Endothelial cell (in vitro differentiated cells): ENCODE results near the gene DOCK6. TPM values are rescaled to one million over a fixed set of nuclear protein-coding genes. Genes with fewer than 3 reads are reported as not detected.
"Not testable (repeated sequence)": the region's sequence is repeated elsewhere in the genome, so short reads cannot be mapped to it uniquely, and the experiment has no call there.

ENCODE experiments used
- DNase-seq: peaks from one replicate; pipeline ENCODE4 v3.0.0; 2021; ENCODE audit warnings: low spot score
- H3K27ac Mint-ChIP-seq: one replicate; pipeline ENCODE4 v1.8.0; 2021; ENCODE audit warnings: mixed read lengths, inconsistent platforms; ENCODE audit not compliant: unreplicated experiment
- H3K27me3 Mint-ChIP-seq: one replicate; pipeline ENCODE4 v1.8.0; 2021; ENCODE audit warnings: mild to moderate bottlenecking, moderate library complexity, mixed read lengths, inconsistent platforms; ENCODE audit not compliant: unreplicated experiment
- H3K36me3 Mint-ChIP-seq: one replicate; pipeline ENCODE4 v1.8.0; 2021; ENCODE audit warnings: mild to moderate bottlenecking, low read depth, mixed read lengths, inconsistent platforms; ENCODE audit not compliant: unreplicated experiment
- H3K4me1 Mint-ChIP-seq: one replicate; pipeline ENCODE4 v1.8.0; 2021; ENCODE audit warnings: mild to moderate bottlenecking, mixed read lengths, inconsistent platforms; ENCODE audit not compliant: unreplicated experiment
- H3K4me3 Mint-ChIP-seq: one replicate; pipeline ENCODE4 v1.8.0; 2021; ENCODE audit warnings: mild to moderate bottlenecking, mixed read lengths, inconsistent platforms; ENCODE audit not compliant: unreplicated experiment
- H3K9me3 Mint-ChIP-seq: one replicate; pipeline ENCODE4 v1.8.0; 2021; ENCODE audit warnings: mixed read lengths, inconsistent platforms; ENCODE audit not compliant: unreplicated experiment
- CTCF ChIP-seq: fragments of 200-600 bp; sonication (generic); IDR thresholded peaks from one replicate; pipeline ENCODE4 v1.5.0; 2021; ENCODE audit warnings: antibody characterized with exemption; ENCODE audit not compliant: unreplicated experiment
- total RNA-seq: library from RNA; stranded (reverse); fragmentation: NEBNext Ultra II Directional; extraction: Animal tissue kit (Norgen Biotek cat#: 25700); gene quantifications from one replicate; pipeline ENCODE4 v1.2.1, GENCODE V29; 2021; ENCODE audit not compliant: unreplicated experiment

Gene DOCK6
- total RNA-seq, 1 donor from 2014 or later = 411 TPM

- H3K27me3 Mint-ChIP-seq = peaks cover 5% of the 10 kb centered on the region
- no peak for TF ChIP-seq CTCF
- H3K9me3 Mint-ChIP-seq = no peaks in the 10 kb centered on the region
- no peak for DNase-seq
- peak overlapping the region; percentile 43 for H3K4me3 Mint-ChIP-seq
- H3K4me1 Mint-ChIP-seq = peaks cover 11% of the 10 kb centered on the region
- peaks cover 38% of the 10 kb centered on the region for H3K36me3 Mint-ChIP-seq
- H3K27ac Mint-ChIP-seq = peak overlapping the region; percentile 30
Observed at GRCh38 chr19:11179716-11180297, 82.5 kb downstream of the DOCK6 start.

- DNase-seq, H3K27ac Mint-ChIP-seq, H3K9me3 Mint-ChIP-seq, H3K27me3 Mint-ChIP-seq, H3K4me3 Mint-ChIP-seq: not testable (repeated sequence)
- Mint-ChIP-seq H3K4me1 (peaks cover 11% of the 10 kb centered on the region), H3K36me3 (peaks cover 38% of the 10 kb centered on the region)
Observed at GRCh38 chr19:11179145-11179465, 83.2 kb downstream of the DOCK6 start.

GRCh38 chr19:11177592-11177991, 84.7 kb downstream of the DOCK6 start:
- no peak for DNase-seq
- H3K36me3 Mint-ChIP-seq = peaks cover 37% of the 10 kb centered on the region
- TF ChIP-seq CTCF = no peak
- H3K4me3 Mint-ChIP-seq = peak overlapping the region; percentile 40
- no peak overlapping the region for H3K27ac Mint-ChIP-seq
- peaks cover 4% of the 10 kb centered on the region for H3K27me3 Mint-ChIP-seq
- H3K9me3 Mint-ChIP-seq = no peaks in the 10 kb centered on the region
- H3K4me1 Mint-ChIP-seq = peaks cover 11% of the 10 kb centered on the region

- no peaks in the 10 kb centered on the region for H3K9me3 Mint-ChIP-seq
- H3K27ac Mint-ChIP-seq = no peak overlapping the region
- no peak for DNase-seq
- H3K4me3 Mint-ChIP-seq = peak overlapping the region; percentile 49
- H3K4me1 Mint-ChIP-seq = peaks cover 11% of the 10 kb centered on the region
- H3K27me3 Mint-ChIP-seq = peaks cover 5% of the 10 kb centered on the region
- peaks cover 41% of the 10 kb centered on the region for H3K36me3 Mint-ChIP-seq
- TF ChIP-seq CTCF = no peak
Observed at GRCh38 chr19:11176466-11177193, 85.7 kb downstream of the DOCK6 start.

- DNase-seq = no peak
- Mint-ChIP-seq H3K27me3 (peaks cover 5% of the 10 kb centered on the region), H3K4me1 (peaks cover 11% of the 10 kb centered on the region), H3K27ac (peak overlapping the region; percentile 26), H3K9me3 (no peaks in the 10 kb centered on the region), H3K4me3 (peak overlapping the region; percentile 49), H3K36me3 (peaks cover 36% of the 10 kb centered on the region)
- no peak for TF ChIP-seq CTCF
Observed at GRCh38 chr19:11175920-11176319, 86.4 kb downstream of the DOCK6 start.
